NCI-H510A (cell line): ENCODE data around the gene POLR2A.
"Not testable (repeated sequence)": the region's sequence is repeated elsewhere in the genome, so short reads cannot be mapped to it uniquely, and the experiment has no call there.

ENCODE experiments used
- DNase-seq: peaks from one replicate; lab custom pipeline; 2025; lab: John Stamatoyannopoulos, UW

The POLR2A gene

GRCh38 chr17:7479213-7480088 is 4.7 kb upstream of the POLR2A start, which contains the start of gene ZBTB4:
ZBTB4 (minus strand) TSS chr17:7479631; CDS start chr17:7466801, 12,830 bp downstream.
- peak; percentile 51 for DNase-seq

- no peak for DNase-seq
Observed at GRCh38 chr17:7480089-7480384, 4.1 kb upstream of the POLR2A start.

- DNase-seq = not testable (repeated sequence)
Observed at GRCh38 chr17:7481275-7481674, 2.9 kb upstream of the POLR2A start, which contains the start of gene SLC35G6. SLC35G6 (plus strand) TSS chr17:7481446; CDS start chr17:7481517, 71 bp downstream.

- DNase-seq = not testable (repeated sequence)
Observed at GRCh38 chr17:7481842-7482741, 2.1 kb upstream of the POLR2A start.

GRCh38 chr17:7482742-7483088 is 1.5 kb upstream of the POLR2A start:
- DNase-seq = not testable (repeated sequence)

GRCh38 chr17:7483255-7484066 is 705 bp upstream of the POLR2A start:
- DNase-seq = peak; percentile 91

GRCh38 chr17:7484919-7485377 is 782 bp downstream of the POLR2A start:
- DNase-seq = no peak

- no peak for DNase-seq
Observed at GRCh38 chr17:7486181-7486580, 2.0 kb downstream of the POLR2A start.

GRCh38 chr17:7490144-7490543 is 6.0 kb downstream of the POLR2A start:
- DNase-seq = no peak

- no peak for DNase-seq
Observed at GRCh38 chr17:7491583-7491982, 7.4 kb downstream of the POLR2A start.

- DNase-seq = no peak
Observed at GRCh38 chr17:7493941-7494340, 9.8 kb downstream of the POLR2A start.

GRCh38 chr17:7495906-7496434 is 11.8 kb downstream of the POLR2A start:
- DNase-seq = no peak

GRCh38 chr17:7496470-7497183 is 12.5 kb downstream of the POLR2A start:
- DNase-seq = no peak

- no peak for DNase-seq
Observed at GRCh38 chr17:7497228-7497627, 13.1 kb downstream of the POLR2A start.

- DNase-seq = no peak
Observed at GRCh38 chr17:7497636-7498035, 13.5 kb downstream of the POLR2A start.

GRCh38 chr17:7499161-7499560 is 15.0 kb downstream of the POLR2A start:
- no peak for DNase-seq

GRCh38 chr17:7501729-7502128 is 17.6 kb downstream of the POLR2A start:
- no peak for DNase-seq

- no peak for DNase-seq
Observed at GRCh38 chr17:7502171-7502847, 18.1 kb downstream of the POLR2A start.

GRCh38 chr17:7502987-7503386 is 18.8 kb downstream of the POLR2A start:
- DNase-seq = no peak

GRCh38 chr17:7503521-7503920 is 19.4 kb downstream of the POLR2A start:
- DNase-seq = no peak
